Measurements from ENCODE around the gene TMEM95.

DNA sequence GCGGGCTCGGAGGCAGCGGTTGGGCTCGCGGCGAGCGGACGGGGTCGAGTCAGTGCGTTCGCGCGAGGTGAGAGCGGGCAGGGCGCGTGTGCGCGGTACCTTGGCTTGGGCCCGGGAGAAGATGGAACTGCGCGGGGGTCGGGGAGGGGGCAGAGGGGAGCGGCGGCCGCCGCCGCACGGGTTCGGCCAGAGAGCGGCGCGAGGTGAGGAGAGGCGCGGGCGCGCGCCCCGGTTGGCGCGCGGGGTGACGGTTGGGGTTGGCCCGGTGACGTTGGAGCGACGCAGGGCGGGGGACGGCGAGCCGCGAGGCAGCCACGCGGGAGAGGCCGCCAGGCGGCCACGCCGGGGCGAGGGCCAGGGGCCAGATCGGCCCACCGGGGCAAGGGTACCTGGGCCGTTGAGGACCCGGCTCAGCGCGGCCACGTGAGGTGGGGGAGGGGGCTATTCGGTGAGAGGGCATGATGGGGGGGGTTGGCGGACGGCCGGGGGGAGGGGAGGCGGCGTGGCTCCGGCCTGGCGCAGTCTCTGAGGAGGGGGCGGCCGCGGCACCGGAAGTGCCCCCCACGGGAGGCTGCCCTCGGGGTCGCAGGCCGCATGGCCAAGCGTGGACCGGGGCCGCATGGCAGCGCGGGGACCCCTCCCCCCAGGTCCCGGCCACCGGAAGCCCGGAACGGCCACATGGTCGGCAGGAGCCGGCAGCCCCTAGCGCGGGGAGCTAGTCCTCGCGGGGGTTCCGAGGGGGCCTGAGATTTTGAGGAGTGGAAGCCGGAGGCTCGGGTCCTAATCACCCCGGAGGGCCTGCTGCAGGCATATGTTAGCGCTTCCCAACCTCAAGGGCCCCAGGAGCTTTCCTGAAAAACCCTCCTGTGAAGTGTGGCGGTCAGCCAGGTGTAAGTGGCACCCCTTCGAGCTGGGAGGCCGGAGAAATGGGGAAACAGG is 47.0 kb upstream of the TMEM95 start:
- TF ChIP-seq NFIC (IDR thresholded peaks at IDR 0.05) (peak; percentile 62; the same call in 1 of the 2 replicates), EGR1 (IDR thresholded peaks at IDR 0.05) (no peak), TAF1 (IDR thresholded peaks at IDR 0.05; ENCODE audit: low read depth) (0 out of 2 replicates have a peak, but pooled peaks have one; percentile 30), TCF12 (IDR thresholded peaks at IDR 0.05; ENCODE audit: low read depth) (no peak), CREB1 (IDR thresholded peaks at IDR 0.05; ENCODE audit: low read depth) (no peak)
- TF ChIP-seq, protein P1, sequence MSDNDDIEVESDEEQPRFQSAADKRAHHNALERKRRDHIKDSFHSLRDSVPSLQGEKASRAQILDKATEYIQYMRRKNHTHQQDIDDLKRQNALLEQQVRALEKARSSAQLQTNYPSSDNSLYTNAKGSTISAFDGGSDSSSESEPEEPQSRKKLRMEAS (IDR thresholded peaks at IDR 0.05), result peak; percentile 88
- TF ChIP-seq, protein P2, sequence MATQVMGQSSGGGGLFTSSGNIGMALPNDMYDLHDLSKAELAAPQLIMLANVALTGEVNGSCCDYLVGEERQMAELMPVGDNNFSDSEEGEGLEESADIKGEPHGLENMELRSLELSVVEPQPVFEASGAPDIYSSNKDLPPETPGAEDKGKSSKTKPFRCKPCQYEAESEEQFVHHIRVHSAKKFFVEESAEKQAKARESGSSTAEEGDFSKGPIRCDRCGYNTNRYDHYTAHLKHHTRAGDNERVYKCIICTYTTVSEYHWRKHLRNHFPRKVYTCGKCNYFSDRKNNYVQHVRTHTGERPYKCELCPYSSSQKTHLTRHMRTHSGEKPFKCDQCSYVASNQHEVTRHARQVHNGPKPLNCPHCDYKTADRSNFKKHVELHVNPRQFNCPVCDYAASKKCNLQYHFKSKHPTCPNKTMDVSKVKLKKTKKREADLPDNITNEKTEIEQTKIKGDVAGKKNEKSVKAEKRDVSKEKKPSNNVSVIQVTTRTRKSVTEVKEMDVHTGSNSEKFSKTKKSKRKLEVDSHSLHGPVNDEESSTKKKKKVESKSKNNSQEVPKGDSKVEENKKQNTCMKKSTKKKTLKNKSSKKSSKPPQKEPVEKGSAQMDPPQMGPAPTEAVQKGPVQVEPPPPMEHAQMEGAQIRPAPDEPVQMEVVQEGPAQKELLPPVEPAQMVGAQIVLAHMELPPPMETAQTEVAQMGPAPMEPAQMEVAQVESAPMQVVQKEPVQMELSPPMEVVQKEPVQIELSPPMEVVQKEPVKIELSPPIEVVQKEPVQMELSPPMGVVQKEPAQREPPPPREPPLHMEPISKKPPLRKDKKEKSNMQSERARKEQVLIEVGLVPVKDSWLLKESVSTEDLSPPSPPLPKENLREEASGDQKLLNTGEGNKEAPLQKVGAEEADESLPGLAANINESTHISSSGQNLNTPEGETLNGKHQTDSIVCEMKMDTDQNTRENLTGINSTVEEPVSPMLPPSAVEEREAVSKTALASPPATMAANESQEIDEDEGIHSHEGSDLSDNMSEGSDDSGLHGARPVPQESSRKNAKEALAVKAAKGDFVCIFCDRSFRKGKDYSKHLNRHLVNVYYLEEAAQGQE (IDR thresholded peaks at IDR 0.05; ENCODE audit: low read depth), result no peak
